ENCODE measurements around the gene CAMK2D.

CAMK2D gene

DNA sequence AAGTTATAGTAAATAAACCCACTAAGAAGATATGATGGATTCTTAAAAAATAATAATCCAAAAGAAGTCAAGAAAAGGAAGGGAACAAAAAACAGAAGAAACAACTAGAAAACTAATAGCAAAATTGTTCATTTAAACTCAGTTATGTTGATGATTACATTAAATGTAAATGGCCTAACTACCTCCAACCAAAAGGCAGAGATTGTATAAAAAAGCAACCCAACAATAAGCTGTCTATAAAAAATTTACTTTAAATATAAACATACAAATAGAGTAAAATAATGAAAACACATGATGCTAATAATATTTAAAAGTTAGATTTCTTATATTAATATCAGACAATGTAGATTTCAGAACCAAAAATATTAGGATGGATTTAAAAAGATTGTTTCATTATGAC lies 340.6 kb downstream of the CAMK2D start:
- DNase-seq = no peak

DNA sequence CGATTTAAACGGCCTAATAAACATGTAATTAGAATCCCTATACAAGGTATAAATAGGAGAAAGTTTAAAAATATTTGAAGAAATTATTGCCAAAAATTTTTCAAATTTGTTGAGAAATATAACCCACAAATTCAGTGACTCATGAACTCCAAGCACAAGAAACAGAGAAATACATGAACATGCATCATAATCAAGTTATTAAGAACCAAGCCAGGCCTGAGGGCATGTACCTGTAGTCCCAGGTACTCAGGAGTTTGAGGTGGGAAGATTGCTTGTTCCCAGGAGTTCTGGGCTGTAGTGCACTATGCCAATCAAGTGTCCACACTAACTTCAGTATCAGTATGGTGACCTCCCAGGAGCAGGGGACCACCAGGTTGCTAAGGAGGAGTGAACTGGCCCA lies 341.9 kb downstream of the CAMK2D start:
- no peak for DNase-seq

DNA sequence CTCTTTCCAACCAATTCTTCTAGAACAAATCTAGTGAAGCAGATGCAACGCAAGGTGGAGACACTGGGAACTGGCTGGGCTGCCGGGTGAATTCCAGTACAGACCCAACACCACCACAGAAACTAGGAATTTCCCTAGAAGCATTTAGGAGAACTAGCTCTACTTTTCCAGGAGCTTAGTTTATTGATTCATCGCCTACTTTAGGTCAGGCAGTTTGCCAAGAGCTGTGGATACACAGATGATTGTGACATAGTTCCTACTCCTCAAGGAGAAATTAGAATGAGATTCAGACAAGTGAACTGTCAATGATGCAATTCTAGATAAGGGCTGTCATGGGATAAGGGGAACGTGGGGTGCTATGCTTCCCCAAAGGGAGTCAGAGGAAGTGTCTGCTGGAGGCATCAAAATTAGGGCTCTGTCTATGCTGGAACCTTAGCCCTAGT lies 350.0 kb downstream of the CAMK2D start:
- no peak for DNase-seq

DNA sequence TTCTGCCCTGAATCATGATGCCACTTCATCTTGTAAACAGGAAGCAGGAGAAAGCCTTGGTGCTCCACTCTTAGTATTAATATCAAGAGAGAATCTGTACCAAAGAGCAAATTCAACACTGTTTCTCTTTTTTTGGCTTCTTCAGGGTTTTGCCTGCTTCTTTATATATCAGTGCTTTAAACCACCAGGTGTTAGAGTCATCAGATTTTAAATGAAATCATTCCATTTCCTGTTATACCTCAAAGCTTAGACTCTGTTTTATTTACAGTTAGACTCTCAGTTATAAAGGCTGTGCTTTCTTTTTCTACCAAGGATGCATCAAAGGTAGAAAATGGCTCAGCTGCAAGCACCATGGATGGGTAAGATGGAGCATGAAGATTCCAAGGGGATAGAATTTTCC lies 350.9 kb downstream of the CAMK2D start:
- DNase-seq = no peak

DNA sequence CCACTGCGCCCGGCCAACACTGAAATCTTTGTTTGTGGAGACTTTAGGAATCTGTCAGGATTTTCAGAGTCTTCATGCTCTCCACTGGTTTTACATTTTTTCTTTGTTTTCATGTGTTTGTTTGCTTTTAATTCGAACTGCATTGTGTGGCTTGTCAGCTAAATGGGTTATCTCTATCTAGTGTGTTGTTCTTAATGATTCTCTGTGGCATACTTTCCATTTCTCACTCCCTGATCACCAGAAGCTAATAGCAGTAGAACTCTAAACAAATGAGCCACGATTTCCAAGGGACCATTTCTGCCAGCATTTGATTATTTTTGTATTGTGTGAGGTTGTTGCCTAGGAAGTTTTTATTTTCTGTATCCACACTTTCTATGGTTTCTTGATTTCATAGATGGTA lies 352.4 kb downstream of the CAMK2D start:
- DNase-seq = no peak

DNA sequence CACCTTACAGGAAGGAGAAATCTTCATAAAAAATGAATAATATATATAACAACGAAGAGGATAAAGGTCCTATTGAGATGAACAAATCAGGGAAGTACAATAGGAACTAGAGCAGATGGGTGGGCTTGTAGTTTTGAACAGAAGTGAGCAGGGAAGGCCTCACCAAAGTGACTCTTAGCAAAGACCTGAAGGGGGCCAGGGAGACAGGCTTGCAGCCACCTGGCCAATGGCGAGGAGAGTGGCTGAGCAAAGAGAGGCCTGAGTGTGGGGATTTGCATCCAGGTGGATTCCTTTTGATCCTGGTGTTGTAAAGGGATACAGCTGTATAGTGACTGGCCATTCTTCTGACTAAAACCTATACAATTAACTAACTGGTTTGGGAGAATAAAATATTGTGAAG lies 354.1 kb downstream of the CAMK2D start:
- DNase-seq = no peak

DNA sequence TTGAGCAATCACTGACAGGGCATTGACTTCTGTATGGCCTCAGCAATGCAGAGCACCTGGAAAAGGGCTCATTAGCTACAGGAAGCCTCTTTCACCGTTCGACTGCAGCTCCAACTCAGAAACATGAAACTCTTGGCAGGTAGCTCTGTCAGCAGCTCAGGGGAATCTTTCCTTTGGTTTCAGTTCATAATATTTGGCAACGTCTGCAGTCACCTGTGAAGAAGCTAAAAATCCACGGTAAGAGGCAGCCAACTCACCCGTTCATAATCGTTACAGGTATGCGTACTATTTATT lies 354.9 kb downstream of the CAMK2D start:
- DNase-seq = no peak

DNA sequence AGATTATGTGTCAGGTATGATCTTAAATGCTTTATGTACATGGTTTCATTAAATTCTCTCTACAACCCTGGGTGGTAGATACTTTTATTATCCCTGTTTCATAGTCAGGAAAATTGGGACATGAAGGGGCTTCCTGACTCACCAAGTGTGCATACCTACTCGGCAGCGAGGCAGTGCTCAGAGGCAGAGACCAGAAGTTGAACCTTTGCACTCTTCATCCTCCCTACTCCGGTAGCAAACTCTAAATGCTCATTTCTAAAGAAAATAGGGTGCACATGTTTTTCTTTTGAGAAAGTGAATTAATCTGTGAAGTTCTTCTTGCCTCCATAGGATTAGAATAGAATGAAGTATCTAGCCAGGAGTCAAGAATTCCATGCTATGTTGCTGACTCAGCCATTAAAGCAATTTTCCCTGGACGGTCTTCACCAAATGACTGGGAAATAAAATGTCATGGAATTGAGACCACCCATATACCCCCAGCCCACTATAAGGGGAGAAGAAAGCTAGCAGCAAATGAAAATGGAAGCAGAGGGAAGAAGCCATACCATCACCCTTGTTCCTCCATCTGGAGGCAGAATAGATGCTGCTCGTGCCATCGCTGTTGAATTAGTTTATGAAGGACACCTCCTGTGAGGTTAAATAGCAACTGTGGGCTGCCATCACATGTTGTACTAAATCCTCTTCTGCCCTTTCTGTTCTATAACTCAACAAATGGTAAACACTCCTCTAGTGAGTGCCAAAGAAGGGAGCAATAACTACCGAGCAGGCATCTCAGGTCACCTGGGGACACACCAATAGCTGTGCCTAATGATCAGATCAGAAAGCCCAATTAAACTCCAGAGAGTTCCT lies 355.4 kb downstream of the CAMK2D start:
- no peak for DNase-seq

DNA sequence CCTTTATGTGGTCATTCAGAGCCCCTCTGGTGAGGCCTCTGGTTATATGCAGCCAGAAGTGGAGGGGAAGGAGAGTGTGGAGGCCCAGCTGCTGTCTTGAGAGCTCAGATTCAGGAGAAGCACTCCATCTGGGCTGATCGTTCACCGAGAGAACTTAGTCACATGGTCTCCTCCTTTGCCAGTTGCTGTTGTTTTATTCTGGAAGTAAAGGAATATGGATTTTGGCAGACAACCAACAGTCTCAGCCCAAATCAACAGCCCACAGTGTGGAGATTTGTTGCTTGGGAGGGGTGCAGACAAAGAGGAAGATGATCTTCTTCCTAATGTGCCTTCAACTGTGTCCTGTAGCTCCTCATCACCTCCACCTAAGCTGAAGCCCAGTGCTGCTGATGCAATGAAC lies 356.7 kb downstream of the CAMK2D start:
- no peak for DNase-seq

DNA sequence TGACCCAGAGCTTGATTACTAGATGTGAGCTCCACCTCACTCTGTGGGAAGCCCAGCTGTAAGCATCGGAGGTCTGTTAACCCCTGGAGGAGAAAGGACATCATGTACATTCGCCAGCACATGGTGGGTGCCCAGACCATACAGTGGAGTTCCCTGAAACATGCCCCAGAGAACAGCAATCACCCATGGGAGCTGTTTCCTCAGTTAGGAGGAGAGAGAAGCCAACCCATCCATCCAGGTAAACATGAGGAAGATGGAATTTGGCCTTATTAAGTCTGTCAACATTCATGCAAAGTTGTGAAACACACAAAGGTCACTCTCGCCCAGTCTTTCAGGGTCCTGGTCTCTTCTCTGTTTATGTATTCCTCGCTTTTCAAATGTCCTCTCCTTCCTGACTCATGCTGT lies 357.4 kb downstream of the CAMK2D start:
- no peak for DNase-seq
